ENCODE data around the gene YWHAB. TPM values are rescaled to one million over a fixed set of nuclear protein-coding genes. Genes with fewer than 3 reads are reported as not detected.

The YWHAB gene
- total RNA-seq, 1 donor from 2014 or later = 234 TPM

GRCh38 chr20:44901974-44902373 is 16.5 kb downstream of the YWHAB start:
- Mint-ChIP-seq H3K27ac (no peak overlapping the region), H3K36me3 (ENCODE audit: low read depth) (peaks cover 75% of the 10 kb centered on the region)
- CTCF ChIA-PET = no interaction called here

GRCh38 chr20:44904377-44904776 is 18.9 kb downstream of the YWHAB start:
- Mint-ChIP-seq H3K27me3 (no peaks in the 10 kb centered on the region), H3K9me3 (no peaks in the 10 kb centered on the region), H3K27ac (no peak overlapping the region), H3K36me3 (ENCODE audit: low read depth) (peaks cover 88% of the 10 kb centered on the region), H3K4me1 (peaks cover 16% of the 10 kb centered on the region), H3K4me3 (no peak overlapping the region)
- DNase-seq = no peak
- ChIA-PET POLR2A (no interaction called here), CTCF (no interaction called here)
- intact Hi-C loops (cut with micrococcal nuclease) = no loop called here
- ATAC-seq (ENCODE audit: low read depth) = no peak
- TF ChIP-seq CTCF (IDR thresholded peaks at IDR 0.05) = no peak

More at GRCh38 chr20:44901974-44902373, 16.5 kb downstream of the YWHAB start:
- POLR2A ChIA-PET = no interaction called here
- DNase-seq = no peak
- Mint-ChIP-seq H3K4me3 (no peak overlapping the region), H3K9me3 (no peaks in the 10 kb centered on the region), H3K27me3 (no peaks in the 10 kb centered on the region), H3K4me1 (peaks cover 34% of the 10 kb centered on the region)
- no peak for TF ChIP-seq CTCF (IDR thresholded peaks at IDR 0.05)
- intact Hi-C loops (cut with micrococcal nuclease) = no loop called here
- ATAC-seq (ENCODE audit: low read depth) = no peak

GRCh38 chr20:44908987-44909871 is 23.7 kb downstream of the YWHAB start:
- H3K4me3 Mint-ChIP-seq = peak overlapping the region; percentile 89
- no peaks in the 10 kb centered on the region for H3K27me3 Mint-ChIP-seq
- H3K9me3 Mint-ChIP-seq = no peaks in the 10 kb centered on the region
- ATAC-seq (ENCODE audit: low read depth) = no peak
- POLR2A ChIA-PET = interaction anchor here (0.6 to 2.2 kb wide), 6 partner anchors 24 to 1253 kb away, joined by 3 to 12 read pairs (median 6); partner anchors contain the start of genes TOMM34 and YWHAB
- intact Hi-C loops (cut with micrococcal nuclease) = no loop called here
- peaks cover 61% of the 10 kb centered on the region for H3K36me3 Mint-ChIP-seq (ENCODE audit: low read depth)
- TF ChIP-seq CTCF (IDR thresholded peaks at IDR 0.05) = no peak
- no peak overlapping the region for H3K27ac Mint-ChIP-seq
- CTCF ChIA-PET = interaction anchor here (0.7 to 2.0 kb wide), 3 partner anchors 16 to 186 kb away, joined by 3 to 7 read pairs (median 3); no protein-coding TSS in a partner anchor
- H3K4me1 Mint-ChIP-seq = peaks cover 18% of the 10 kb centered on the region
- no peak for DNase-seq

- Mint-ChIP-seq H3K27me3 (no peaks in the 10 kb centered on the region), H3K9me3 (no peaks in the 10 kb centered on the region), H3K4me1 (peaks cover 18% of the 10 kb centered on the region)
Measured at GRCh38 chr20:44909872-44910689, 24.6 kb downstream of the YWHAB start, which contains the start of gene PABPC1L. PABPC1L (plus strand) TSS chr20:44910060; CDS start chr20:44910144, 84 bp downstream.

More at GRCh38 chr20:44909872-44910689, 24.6 kb downstream of the YWHAB start, which contains the start of gene PABPC1L:
- no peak for TF ChIP-seq CTCF (IDR thresholded peaks at IDR 0.05)
- Mint-ChIP-seq H3K4me3 (peak within 1 kb of the TSS; percentile 89), H3K36me3 (ENCODE audit: low read depth) (peaks cover 60% of the 10 kb centered on the region), H3K27ac (no peak within 1 kb of the TSS)
- DNase-seq (peak; percentile 72), ATAC-seq (ENCODE audit: low read depth) (peak; percentile 98)
- ChIA-PET POLR2A (interaction anchor here (0.6 to 2.2 kb wide), 6 partner anchors 25 to 1254 kb away, joined by 3 to 12 read pairs (median 6); partner anchors contain the start of genes TOMM34 and YWHAB), CTCF (interaction anchor here (0.5 to 2.0 kb wide), 2 partner anchors 135 to 186 kb away, joined by 3 to 7 read pairs; no protein-coding TSS in a partner anchor)
- intact Hi-C loops (cut with micrococcal nuclease) = loop anchor here (1.0 to 2.0 kb wide), 2 partner anchors 24 to 57 kb away; partner anchors contain the start of gene STK4
